HepG2 (cell line): ENCODE measurements around the gene ADAT3. TPM values are rescaled to one million over a fixed set of nuclear protein-coding genes. Genes with fewer than 3 reads are reported as not detected.

ENCODE experiments used
- ADNP ChIP-seq: sonication (generic); formaldehyde crosslinking; IDR thresholded peaks from 2 replicates; pipeline ENCODE4 v1.4.0; 2020; ENCODE audit warnings: missing genetic modification reagents
- AGO1 ChIP-seq: fragments of 200-400 bp; formaldehyde crosslinking; IDR thresholded peaks from 2 replicates; pipeline ENCODE4 v1.6.1; 2017; ENCODE audit warnings: mild to moderate bottlenecking, low read depth, low read length, moderate library complexity; ENCODE audit not compliant: poor library complexity, severe bottlenecking
- ARHGAP35 ChIP-seq: sonication (generic); formaldehyde crosslinking; IDR thresholded peaks from 2 replicates; pipeline ENCODE4 v1.9.0; 2022; ENCODE audit warnings: mild to moderate bottlenecking, inconsistent platforms, moderate library complexity, missing genetic modification reagents, borderline replicate concordance
- CEBPG ChIP-seq: IDR thresholded peaks from 2 replicates; pipeline ENCODE4 v1.6.1; 2016
- HNRNPL ChIP-seq: fragments of 200-400 bp; formaldehyde crosslinking; IDR thresholded peaks from 2 replicates; pipeline ENCODE4 v1.6.1; 2017; ENCODE audit warnings: mild to moderate bottlenecking, low read depth, low read length
- LCORL ChIP-seq, 2 experiments: fragments of 450-650 bp in 1 of 2; sonication (generic) in 1 of 2; formaldehyde crosslinking in 1 of 2; IDR thresholded peaks; 2 replicates each; pipeline versions ENCODE4 v1.5.0 to v1.6.1; 2017 to 2020; ENCODE audit warnings: antibody characterized with exemption in 1 of 2, missing genetic modification reagents in 1 of 2
- MTF2 ChIP-seq: sonication (generic); formaldehyde crosslinking; IDR thresholded peaks from 2 replicates; pipeline ENCODE4 v1.5.0; 2020; ENCODE audit warnings: missing genetic modification reagents, borderline replicate concordance
- PAWR ChIP-seq: sonication (generic); formaldehyde crosslinking; IDR thresholded peaks from 2 replicates; pipeline ENCODE4 v1.4.0; 2020; ENCODE audit warnings: missing genetic modification reagents, mild to moderate bottlenecking, borderline replicate concordance
- SMAD9 ChIP-seq: sonication (generic); formaldehyde crosslinking; IDR thresholded peaks from 2 replicates; pipeline ENCODE4 v1.5.1; 2020; ENCODE audit warnings: mild to moderate bottlenecking, missing genetic modification reagents
- ZNF263 ChIP-seq: sonication (generic); formaldehyde crosslinking; IDR thresholded peaks from 2 replicates; pipeline ENCODE4 v1.4.0; 2020; ENCODE audit warnings: missing genetic modification reagents
- ZNF614 ChIP-seq: IDR thresholded peaks from 2 replicates; pipeline ENCODE4 v1.6.1; 2018; ENCODE audit warnings: missing biosample characterization, missing genetic modification reagents, inconsistent platforms, borderline replicate concordance
- ZNF619 ChIP-seq: sonication (generic); formaldehyde crosslinking; IDR thresholded peaks from 2 replicates; pipeline ENCODE4 v1.4.0; 2020; ENCODE audit warnings: mild to moderate bottlenecking, missing genetic modification reagents
- ZNF678 ChIP-seq: sonication (generic); formaldehyde crosslinking; IDR thresholded peaks from 2 replicates; pipeline ENCODE4 v1.4.0; 2020; ENCODE audit warnings: mild to moderate bottlenecking, missing genetic modification reagents
- ZSCAN31 ChIP-seq: sonication (generic); formaldehyde crosslinking; IDR thresholded peaks from 2 replicates; pipeline ENCODE4 v1.5.0; 2020; ENCODE audit warnings: low read depth, mild to moderate bottlenecking, missing genetic modification reagents
- polyA plus RNA-seq, 8 experiments: library from polyadenylated mRNA; depleted of rRNA in 3 of 8; stranded (reverse) in 7 of 8; unstranded in 1 of 8; fragments of >200 nt; fragmentation: Illumina TruSeq in 4 of 8; extraction: Trizol in 4 of 8; gene quantifications; 2 replicates each; pipeline versions ENCODE4 v1.2.1 to v1.2.3, GENCODE V29; 2011 to 2016; ENCODE audit warnings: low read depth in 4 of 8, missing spikeins in 1 of 8, mixed read lengths in 1 of 8; ENCODE audit not compliant: insufficient read depth in 1 of 8
- total RNA-seq, 5 experiments: library from RNA; depleted of rRNA; stranded (reverse); fragments of >200 nt; fragmentation: Illumina TruSeq; extraction: Trizol; gene quantifications; 2 replicates each; pipeline ENCODE4 v1.2.3, GENCODE V29; 2016; ENCODE audit warnings: low read depth in 1 of 5
- TF ChIP-seq, protein P1 (sequence below): sonication (generic); formaldehyde crosslinking; IDR thresholded peaks from 2 replicates; pipeline ENCODE4 v1.5.1; 2020; ENCODE audit warnings: missing genetic modification reagents, mild to moderate bottlenecking, borderline replicate concordance
- TF ChIP-seq, protein P2 (sequence below): sonication (generic); formaldehyde crosslinking; IDR thresholded peaks from 2 replicates; pipeline ENCODE4 v1.4.0; 2020; ENCODE audit warnings: missing genetic modification reagents
- TF ChIP-seq, protein P3 (sequence below): sonication (generic); formaldehyde crosslinking; IDR thresholded peaks from 2 replicates; pipeline ENCODE4 v1.4.0; 2020; ENCODE audit warnings: mild to moderate bottlenecking, missing genetic modification reagents

ADAT3 gene
- total and polyA plus RNA-seq, 2 of the 13 experiments (the other 11 are each of a cell fraction or from before 2014, with no cell fraction given): 0.95 to 3.5 TPM

DNA sequence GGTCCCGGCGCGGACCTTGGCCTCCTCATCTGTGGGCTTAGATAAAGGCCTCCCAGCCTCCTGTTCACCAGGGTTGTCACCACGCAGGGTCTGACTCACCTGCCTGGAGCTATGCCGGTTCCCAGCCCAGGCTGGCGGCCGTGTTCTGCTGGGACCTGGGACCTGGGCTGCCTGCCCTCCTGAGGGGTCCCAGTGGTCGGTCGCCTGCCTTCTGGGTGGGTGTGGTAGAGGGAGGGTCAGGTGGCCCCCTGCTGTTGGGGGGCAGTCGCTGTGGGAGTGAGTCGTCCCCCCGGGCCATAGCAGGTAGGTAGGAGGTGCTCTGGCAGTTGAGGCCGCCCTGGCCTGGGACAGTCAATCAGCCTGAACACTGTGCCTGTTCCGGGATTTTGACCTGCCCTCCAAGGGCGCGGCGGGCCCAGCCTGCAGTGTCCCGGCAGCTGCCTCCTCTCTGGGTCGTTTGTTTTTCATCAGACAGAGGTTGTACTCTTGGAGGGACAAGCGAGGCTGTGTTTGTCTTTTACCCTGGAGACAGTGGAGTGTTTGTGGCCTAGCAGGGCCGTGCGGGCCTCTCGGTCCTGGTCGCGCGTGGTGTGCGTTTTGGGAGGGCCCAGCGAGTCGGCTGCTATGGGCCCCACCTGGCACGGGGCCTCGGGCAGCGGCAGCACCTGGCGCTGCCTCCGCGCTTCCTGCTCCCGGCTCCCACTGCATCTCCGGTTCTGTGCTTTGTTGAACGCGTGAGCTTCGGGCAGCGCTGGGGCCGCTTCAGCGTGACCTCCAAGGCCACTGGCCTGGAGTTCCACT lies 2.6 kb downstream of the ADAT3 start (continued):
- peak; percentile 50 for TF ChIP-seq AGO1
- no peak for TF ChIP-seq MTF2 (CRISPR knock-in tag)
- TF ChIP-seq HNRNPL: peak; percentile 74; the same call in 1 of the 2 replicates
- TF ChIP-seq ZNF263 (CRISPR knock-in tag): 0 out of 2 replicates have a peak, but pooled peaks have one; percentile 17
- TF ChIP-seq, protein P1, sequence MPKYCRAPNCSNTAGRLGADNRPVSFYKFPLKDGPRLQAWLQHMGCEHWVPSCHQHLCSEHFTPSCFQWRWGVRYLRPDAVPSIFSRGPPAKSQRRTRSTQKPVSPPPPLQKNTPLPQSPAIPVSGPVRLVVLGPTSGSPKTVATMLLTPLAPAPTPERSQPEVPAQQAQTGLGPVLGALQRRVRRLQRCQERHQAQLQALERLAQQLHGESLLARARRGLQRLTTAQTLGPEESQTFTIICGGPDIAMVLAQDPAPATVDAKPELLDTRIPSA (CRISPR knock-in tag): no peak
- TF ChIP-seq ARHGAP35 (CRISPR knock-in tag): 0 out of 2 replicates have a peak, but pooled peaks have one; percentile 22
- 0 out of 2 replicates have a peak, but pooled peaks have one; percentile 69 for TF ChIP-seq PAWR (CRISPR knock-in tag)
- TF ChIP-seq LCORL (IDR thresholded peaks at IDR 0.05): no peak
- peak; percentile 91 for TF ChIP-seq LCORL (CRISPR knock-in tag; IDR thresholded peaks at IDR 0.05)
- TF ChIP-seq ZNF619 (CRISPR knock-in tag): 0 out of 2 replicates have a peak, but pooled peaks have one; percentile 22
- 0 out of 2 replicates have a peak, but pooled peaks have one; percentile 15 for TF ChIP-seq ZNF614 (CRISPR knock-in tag)
- TF ChIP-seq SMAD9 (CRISPR knock-in tag): no peak
- peak; percentile 4; the same call in 1 of the 2 replicates for TF ChIP-seq CEBPG (CRISPR knock-in tag)
- 0 out of 2 replicates have a peak, but pooled peaks have one; percentile 50 for TF ChIP-seq ZNF678 (CRISPR knock-in tag)
- TF ChIP-seq, protein P2, sequence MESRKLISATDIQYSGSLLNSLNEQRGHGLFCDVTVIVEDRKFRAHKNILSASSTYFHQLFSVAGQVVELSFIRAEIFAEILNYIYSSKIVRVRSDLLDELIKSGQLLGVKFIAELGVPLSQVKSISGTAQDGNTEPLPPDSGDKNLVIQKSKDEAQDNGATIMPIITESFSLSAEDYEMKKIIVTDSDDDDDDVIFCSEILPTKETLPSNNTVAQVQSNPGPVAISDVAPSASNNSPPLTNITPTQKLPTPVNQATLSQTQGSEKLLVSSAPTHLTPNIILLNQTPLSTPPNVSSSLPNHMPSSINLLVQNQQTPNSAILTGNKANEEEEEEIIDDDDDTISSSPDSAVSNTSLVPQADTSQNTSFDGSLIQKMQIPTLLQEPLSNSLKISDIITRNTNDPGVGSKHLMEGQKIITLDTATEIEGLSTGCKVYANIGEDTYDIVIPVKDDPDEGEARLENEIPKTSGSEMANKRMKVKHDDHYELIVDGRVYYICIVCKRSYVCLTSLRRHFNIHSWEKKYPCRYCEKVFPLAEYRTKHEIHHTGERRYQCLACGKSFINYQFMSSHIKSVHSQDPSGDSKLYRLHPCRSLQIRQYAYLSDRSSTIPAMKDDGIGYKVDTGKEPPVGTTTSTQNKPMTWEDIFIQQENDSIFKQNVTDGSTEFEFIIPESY (CRISPR knock-in tag): peak; percentile 57
- no peak for TF ChIP-seq ADNP (CRISPR knock-in tag)
- peak; percentile 67; the same call in 1 of the 2 replicates for TF ChIP-seq ZSCAN31 (CRISPR knock-in tag)
- TF ChIP-seq, protein P3, sequence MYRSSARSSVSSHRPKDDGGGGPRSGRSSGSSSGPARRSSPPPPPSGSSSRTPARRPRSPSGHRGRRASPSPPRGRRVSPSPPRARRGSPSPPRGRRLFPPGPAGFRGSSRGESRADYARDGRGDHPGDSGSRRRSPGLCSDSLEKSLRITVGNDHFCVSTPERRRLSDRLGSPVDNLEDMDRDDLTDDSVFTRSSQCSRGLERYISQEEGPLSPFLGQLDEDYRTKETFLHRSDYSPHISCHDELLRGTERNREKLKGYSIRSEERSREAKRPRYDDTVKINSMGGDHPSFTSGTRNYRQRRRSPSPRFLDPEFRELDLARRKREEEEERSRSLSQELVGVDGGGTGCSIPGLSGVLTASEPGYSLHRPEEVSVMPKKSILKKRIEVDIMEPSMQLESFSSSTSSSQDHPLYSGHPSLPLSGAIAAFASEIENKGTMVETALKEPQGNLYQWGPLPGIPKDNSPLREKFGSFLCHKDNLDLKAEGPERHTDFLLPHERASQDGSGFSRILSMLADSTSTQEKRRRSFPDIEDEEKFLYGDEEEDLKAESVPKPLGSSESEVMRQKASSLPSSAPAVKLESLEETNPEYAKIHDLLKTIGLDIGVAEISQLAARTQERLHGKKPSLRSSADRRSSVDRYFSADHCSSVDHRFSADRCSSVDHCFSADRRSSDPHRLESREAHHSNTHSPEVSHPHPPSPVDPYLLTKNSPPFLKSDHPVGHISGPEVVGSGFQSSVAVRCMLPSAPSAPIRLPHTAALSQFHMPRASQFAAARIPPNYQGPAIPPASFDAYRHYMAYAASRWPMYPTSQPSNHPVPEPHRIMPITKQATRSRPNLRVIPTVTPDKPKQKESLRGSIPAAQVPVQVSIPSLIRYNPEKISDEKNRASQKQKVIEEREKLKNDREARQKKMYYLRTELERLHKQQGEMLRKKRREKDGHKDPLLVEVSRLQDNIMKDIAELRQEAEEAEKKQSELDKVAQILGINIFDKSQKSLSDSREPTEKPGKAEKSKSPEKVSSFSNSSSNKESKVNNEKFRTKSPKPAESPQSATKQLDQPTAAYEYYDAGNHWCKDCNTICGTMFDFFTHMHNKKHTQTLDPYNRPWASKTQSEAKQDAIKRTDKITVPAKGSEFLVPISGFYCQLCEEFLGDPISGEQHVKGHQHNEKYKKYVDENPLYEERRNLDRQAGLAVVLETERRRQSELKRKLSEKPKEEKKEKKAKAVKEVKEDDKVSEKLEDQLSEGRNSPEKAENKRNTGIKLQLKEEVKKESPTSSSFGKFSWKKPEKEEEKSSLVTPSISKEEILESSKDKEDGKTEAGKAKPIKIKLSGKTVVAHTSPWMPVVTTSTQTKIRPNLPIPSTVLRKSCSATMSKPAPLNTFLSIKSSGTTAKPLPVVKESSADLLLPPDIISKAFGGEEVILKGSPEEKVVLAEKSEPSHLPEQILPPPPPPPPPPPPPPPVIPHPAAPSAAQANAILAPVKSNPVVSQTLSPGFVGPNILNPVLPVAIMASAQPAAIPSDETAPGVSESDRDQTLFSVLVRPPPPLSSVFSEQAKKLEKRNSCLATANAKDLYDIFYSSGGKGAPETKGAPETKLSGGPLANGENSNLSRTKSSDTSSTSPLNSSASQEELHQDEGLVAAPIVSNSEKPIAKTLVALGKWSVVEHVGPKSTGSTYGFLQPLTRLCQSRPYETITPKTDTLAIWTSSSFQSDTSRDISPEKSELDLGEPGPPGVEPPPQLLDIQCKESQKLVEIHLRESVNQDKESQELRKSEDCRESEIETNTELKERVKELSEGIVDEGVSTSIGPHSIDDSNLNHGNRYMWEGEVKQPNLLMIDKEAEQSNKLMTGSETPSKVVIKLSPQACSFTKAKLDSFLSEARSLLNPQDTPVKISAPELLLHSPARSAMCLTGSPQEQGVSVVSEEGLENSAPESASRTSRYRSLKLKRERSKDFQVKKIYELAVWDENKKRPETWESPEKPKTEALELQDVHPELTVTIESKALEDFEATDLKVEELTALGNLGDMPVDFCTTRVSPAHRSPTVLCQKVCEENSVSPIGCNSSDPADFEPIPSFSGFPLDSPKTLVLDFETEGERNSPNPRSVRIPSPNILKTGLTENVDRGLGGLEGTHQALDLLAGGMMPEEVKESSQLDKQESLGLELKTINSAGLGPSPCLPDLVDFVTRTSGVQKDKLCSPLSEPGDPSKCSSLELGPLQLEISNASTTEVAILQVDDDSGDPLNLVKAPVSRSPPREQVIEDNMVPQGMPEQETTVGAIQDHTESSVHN: no peak
